Neutrophil (primary cell): ENCODE measurements around the gene THRB.

ENCODE experiments used
- H3K27ac ChIP-seq: fragments of 200-600 bp; sonication (generic); 2 replicates; pipeline ENCODE4 v1.5.1; 2016; ENCODE audit warnings: mild to moderate bottlenecking, moderate library complexity
- H3K27me3 ChIP-seq: fragments of 200-600 bp; sonication (generic); 2 replicates; pipeline ENCODE4 v1.6.0; 2016; ENCODE audit warnings: mild to moderate bottlenecking
- H3K36me3 ChIP-seq: fragments of 200-600 bp; sonication (generic); 2 replicates; pipeline ENCODE4 v1.5.1; 2017
- H3K4me1 ChIP-seq, 2 experiments: fragments of 200-600 bp in 1 of 2; sonication (generic) in 1 of 2; 1 replicate in 1 of 2; 2 replicates in 1 of 2; pipeline versions ENCODE4 v1.5.1 to v1.6.1; 2013 to 2016; ENCODE audit warnings: low read depth in 1 of 2, low read length in 1 of 2, mild to moderate bottlenecking in 1 of 2, moderate library complexity in 1 of 2; ENCODE audit not compliant: control insufficient read depth in 1 of 2, insufficient read depth in 1 of 2
- H3K4me3 ChIP-seq, 2 experiments: fragments of 200-600 bp in 1 of 2; sonication (generic) in 1 of 2; 1 replicate in 1 of 2; 2 replicates in 1 of 2; pipeline ENCODE4 v1.5.1; 2013 to 2016; ENCODE audit warnings: low read depth in 1 of 2, low read length in 1 of 2, mild to moderate bottlenecking in 1 of 2, moderate library complexity in 1 of 2
- H3K9me3 ChIP-seq: fragments of 200-600 bp; sonication (generic); 2 replicates; pipeline ENCODE4 v1.5.1; 2016
- TF ChIP-seq, protein P1 (sequence below): fragments of 200-600 bp; sonication (generic); IDR thresholded peaks from 2 replicates; pipeline ENCODE4 v1.5.1; 2016; ENCODE audit warnings: antibody characterized with exemption

Gene THRB

DNA sequence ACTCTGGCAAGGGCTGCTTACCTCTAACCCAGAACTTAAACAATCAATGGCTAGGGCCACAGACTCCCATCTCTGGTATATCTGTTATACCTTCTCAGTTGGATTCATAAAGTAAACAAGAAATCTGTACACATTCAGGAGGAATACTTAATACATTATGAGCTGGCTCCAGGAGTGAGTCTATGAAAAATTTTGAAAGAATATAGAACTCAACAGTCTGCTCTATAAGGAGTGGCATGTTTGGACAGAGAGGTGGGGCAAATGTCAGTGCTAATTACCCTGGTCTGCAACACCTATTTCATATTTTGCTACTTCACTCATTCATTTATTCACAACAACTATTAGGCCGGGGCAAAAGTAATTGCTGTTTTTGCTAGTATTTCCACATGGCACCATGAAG lies 245.1 kb downstream of the THRB start:
- no peaks in the 10 kb centered on the region for H3K9me3 ChIP-seq
- no peaks in the 10 kb centered on the region for H3K36me3 ChIP-seq
- TF ChIP-seq, protein P1, sequence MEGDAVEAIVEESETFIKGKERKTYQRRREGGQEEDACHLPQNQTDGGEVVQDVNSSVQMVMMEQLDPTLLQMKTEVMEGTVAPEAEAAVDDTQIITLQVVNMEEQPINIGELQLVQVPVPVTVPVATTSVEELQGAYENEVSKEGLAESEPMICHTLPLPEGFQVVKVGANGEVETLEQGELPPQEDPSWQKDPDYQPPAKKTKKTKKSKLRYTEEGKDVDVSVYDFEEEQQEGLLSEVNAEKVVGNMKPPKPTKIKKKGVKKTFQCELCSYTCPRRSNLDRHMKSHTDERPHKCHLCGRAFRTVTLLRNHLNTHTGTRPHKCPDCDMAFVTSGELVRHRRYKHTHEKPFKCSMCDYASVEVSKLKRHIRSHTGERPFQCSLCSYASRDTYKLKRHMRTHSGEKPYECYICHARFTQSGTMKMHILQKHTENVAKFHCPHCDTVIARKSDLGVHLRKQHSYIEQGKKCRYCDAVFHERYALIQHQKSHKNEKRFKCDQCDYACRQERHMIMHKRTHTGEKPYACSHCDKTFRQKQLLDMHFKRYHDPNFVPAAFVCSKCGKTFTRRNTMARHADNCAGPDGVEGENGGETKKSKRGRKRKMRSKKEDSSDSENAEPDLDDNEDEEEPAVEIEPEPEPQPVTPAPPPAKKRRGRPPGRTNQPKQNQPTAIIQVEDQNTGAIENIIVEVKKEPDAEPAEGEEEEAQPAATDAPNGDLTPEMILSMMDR: no peak
- no peaks in the 10 kb centered on the region for H3K4me1 ChIP-seq
- H3K4me3 ChIP-seq: no peak overlapping the region
- H3K27me3 ChIP-seq: no peaks in the 10 kb centered on the region
- H3K27ac ChIP-seq: no peak overlapping the region

DNA sequence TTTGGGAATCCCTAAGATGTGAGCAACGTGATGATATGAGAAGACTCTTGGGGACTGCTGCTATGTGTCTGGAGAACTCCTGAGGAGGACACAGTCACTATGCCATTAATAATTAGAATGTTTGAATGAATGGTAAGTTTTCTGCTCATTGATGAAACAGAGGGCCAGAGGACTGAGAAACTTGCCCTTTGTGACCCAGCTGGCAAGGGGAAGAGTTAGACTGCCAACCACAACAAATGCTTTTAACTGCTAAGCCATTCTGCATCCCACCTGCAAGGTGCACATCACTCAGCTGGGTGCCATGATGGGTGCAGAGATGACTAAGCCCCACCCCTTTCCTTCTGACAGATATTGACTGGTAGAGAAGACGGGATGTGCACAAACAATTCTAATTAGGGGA lies 249.6 kb downstream of the THRB start:
- no peak overlapping the region for H3K4me3 ChIP-seq
- H3K36me3 ChIP-seq: no peaks in the 10 kb centered on the region
- H3K27ac ChIP-seq: no peak overlapping the region
- TF ChIP-seq, protein P1: no peak
- H3K4me1 ChIP-seq: no peaks in the 10 kb centered on the region
- H3K9me3 ChIP-seq: no peaks in the 10 kb centered on the region
- H3K27me3 ChIP-seq: no peaks in the 10 kb centered on the region

DNA sequence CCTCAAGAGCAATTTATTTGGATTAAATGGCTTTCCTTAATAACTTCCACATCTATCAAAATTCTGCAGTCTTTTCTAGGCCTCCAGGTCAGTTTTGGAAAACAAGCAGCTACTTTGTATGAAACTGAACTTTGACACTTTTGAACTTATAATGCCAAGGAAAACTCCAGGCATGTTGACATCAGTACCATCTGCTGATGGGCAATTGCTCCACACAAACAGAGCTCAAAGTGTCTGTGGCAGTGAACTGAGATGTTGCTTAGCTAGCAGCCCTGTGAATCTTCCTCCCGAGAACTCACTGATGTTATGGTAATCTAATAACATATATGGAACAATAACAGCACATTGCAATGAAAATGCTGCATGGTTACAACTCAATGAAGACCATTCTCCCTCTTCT lies 250.2 kb downstream of the THRB start:
- H3K4me1 ChIP-seq: no peaks in the 10 kb centered on the region
- H3K36me3 ChIP-seq: no peaks in the 10 kb centered on the region
- TF ChIP-seq, protein P1: no peak
- no peaks in the 10 kb centered on the region for H3K9me3 ChIP-seq
- H3K27ac ChIP-seq: no peak overlapping the region
- no peaks in the 10 kb centered on the region for H3K27me3 ChIP-seq
- H3K4me3 ChIP-seq: no peak overlapping the region

DNA sequence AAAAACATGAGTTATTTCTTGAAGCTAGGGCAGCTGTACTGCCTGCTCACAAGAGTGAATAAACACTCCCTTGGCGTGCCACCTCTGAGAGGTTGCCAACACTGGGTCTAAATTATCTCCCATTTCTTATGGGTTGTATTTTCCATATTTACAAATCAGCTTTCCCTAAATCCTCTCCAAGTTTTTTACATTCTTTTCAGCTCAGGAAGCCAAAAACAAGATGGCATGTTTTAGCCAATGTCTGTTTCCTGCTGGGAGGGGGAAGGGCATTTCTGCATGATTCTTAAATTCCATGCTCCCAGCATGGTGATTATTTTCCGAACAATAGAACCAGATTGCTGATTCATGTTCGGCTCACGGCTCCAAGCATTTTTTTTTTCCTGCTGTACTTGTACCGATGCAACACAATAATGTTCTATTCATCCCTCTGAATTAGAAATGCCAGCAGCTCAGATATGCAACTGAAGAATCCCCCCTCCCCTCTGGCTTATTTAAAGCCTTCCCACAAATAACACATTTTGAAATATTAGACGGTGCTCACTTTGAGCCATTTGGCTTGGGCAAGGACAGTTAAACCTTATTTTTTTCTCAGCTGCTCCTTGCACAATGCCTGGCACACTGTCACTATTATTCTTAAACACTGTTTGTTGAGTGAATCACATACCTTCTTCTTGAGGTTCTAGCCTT lies 252.5 kb downstream of the THRB start:
- H3K27me3 ChIP-seq: no peaks in the 10 kb centered on the region
- H3K4me3 ChIP-seq: no peak overlapping the region
- no peak overlapping the region for H3K27ac ChIP-seq
- no peaks in the 10 kb centered on the region for H3K36me3 ChIP-seq
- no peaks in the 10 kb centered on the region for H3K9me3 ChIP-seq
- no peaks in the 10 kb centered on the region for H3K4me1 ChIP-seq
- TF ChIP-seq, protein P1: no peak

DNA sequence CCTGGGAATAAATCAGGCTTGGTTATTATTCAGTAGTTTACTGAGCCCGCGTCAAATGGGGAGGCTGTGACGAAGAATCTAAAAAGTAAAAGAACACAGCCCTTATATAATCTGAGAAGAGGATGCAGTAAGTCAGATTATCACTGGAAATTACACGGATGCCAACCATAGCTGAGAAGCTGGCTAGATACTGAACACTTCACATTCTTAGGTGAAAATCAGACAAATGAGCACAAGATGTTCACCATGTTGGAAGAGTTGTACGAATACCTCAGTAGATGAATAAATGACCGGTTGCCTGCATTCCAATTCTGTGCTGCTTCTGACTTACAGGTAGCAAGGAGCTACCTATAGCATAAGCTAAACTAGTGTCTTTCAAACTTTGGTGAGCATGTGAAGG lies 254.3 kb downstream of the THRB start:
- Histone ChIP-seq H3K9me3 (no peaks in the 10 kb centered on the region), H3K36me3 (no peaks in the 10 kb centered on the region), H3K27me3 (peaks cover 15% of the 10 kb centered on the region), H3K4me1 (no peaks in the 10 kb centered on the region), H3K4me3 (no peak overlapping the region), H3K27ac (no peak overlapping the region)
- TF ChIP-seq, protein P1: no peak
